Astrocyte (in vitro differentiated cells and primary cell): ENCODE results near the gene PLN. TPM values are rescaled to one million over a fixed set of nuclear protein-coding genes. Genes with fewer than 3 reads are reported as not detected.

Source experiments
- DNase-seq: peaks from one replicate; pipeline ENCODE4 v3.0.0-alpha.2; 2010; ENCODE audit warnings: low read depth
- FAIRE-seq: peaks from 2 replicates; lab custom pipeline; 2011; peaks lifted over from hg19 to GRCh38; lab: Jason Lieb, UNC
- H2AFZ ChIP-seq: 2 replicates; pipeline ENCODE4 v1.6.0; 2012; ENCODE audit warnings: low read depth, low read length, inconsistent platforms
- H3K27ac ChIP-seq: 2 replicates; pipeline ENCODE4 v1.5.1; 2011; ENCODE audit warnings: low read depth, low read length, inconsistent platforms
- H3K27me3 ChIP-seq: 2 replicates; pipeline ENCODE4 v1.6.0; 2011; ENCODE audit warnings: low read length, inconsistent platforms; ENCODE audit not compliant: insufficient read depth
- H3K36me3 ChIP-seq: 2 replicates; pipeline ENCODE4 v1.5.1; 2011; ENCODE audit warnings: low read length, inconsistent platforms; ENCODE audit not compliant: insufficient read depth
- H3K4me1 ChIP-seq: 2 replicates; pipeline ENCODE4 v1.5.1; 2011; ENCODE audit warnings: low read length, inconsistent platforms; ENCODE audit not compliant: insufficient read depth
- H3K4me2 ChIP-seq: 2 replicates; pipeline ENCODE4 v1.6.0; 2012; ENCODE audit warnings: low read length, inconsistent platforms
- H3K4me3 ChIP-seq: 2 replicates; pipeline ENCODE4 v1.5.1; 2011; ENCODE audit warnings: low read depth, mild to moderate bottlenecking, low read length, inconsistent platforms; ENCODE audit not compliant: insufficient read depth
- H3K79me2 ChIP-seq: 2 replicates; pipeline ENCODE4 v1.6.0; 2012; ENCODE audit warnings: mild to moderate bottlenecking, low read length, inconsistent platforms; ENCODE audit not compliant: insufficient read depth
- H3K9ac ChIP-seq: 2 replicates; pipeline ENCODE4 v1.6.0; 2012; ENCODE audit warnings: mild to moderate bottlenecking, low read length, inconsistent platforms
- H3K9me3 ChIP-seq: 2 replicates; pipeline ENCODE4 v1.5.1; 2012; ENCODE audit warnings: low read depth, mild to moderate bottlenecking, low read length, inconsistent platforms; ENCODE audit not compliant: insufficient read depth
- H4K20me1 ChIP-seq: 2 replicates; pipeline ENCODE4 v1.6.0; 2012; ENCODE audit warnings: low read length, inconsistent platforms; ENCODE audit not compliant: insufficient read depth
- H3K27ac Mint-ChIP-seq: one replicate; pipeline ENCODE4 v1.8.0; 2021; ENCODE audit warnings: mild to moderate bottlenecking, mixed read lengths; ENCODE audit not compliant: unreplicated experiment
- H3K27me3 Mint-ChIP-seq: one replicate; pipeline ENCODE4 v1.8.0; 2021; ENCODE audit warnings: low read depth, mixed read lengths; ENCODE audit not compliant: unreplicated experiment
- H3K36me3 Mint-ChIP-seq: one replicate; pipeline ENCODE4 v1.8.0; 2021; ENCODE audit warnings: low read depth, mixed read lengths; ENCODE audit not compliant: unreplicated experiment
- H3K4me1 Mint-ChIP-seq: one replicate; pipeline ENCODE4 v1.8.0; 2021; ENCODE audit warnings: low read depth, mixed read lengths; ENCODE audit not compliant: unreplicated experiment
- H3K4me3 Mint-ChIP-seq: one replicate; pipeline ENCODE4 v1.8.0; 2021; ENCODE audit warnings: mild to moderate bottlenecking, moderate library complexity, mixed read lengths; ENCODE audit not compliant: unreplicated experiment
- H3K9me3 Mint-ChIP-seq: one replicate; pipeline ENCODE4 v1.8.0; 2021; ENCODE audit warnings: mild to moderate bottlenecking, mixed read lengths; ENCODE audit not compliant: unreplicated experiment
- EZH2 ChIP-seq: IDR thresholded peaks from 2 replicates; pipeline ENCODE4 v1.6.1; 2012; ENCODE audit warnings: mild to moderate bottlenecking, low read length, inconsistent platforms; ENCODE audit not compliant: insufficient read depth
- total RNA-seq: library from RNA; stranded (reverse); gene quantifications from 2 replicates; pipeline ENCODE4 v1.2.1, GENCODE V29; 2021
- TF ChIP-seq, protein P1 (sequence below): IDR thresholded peaks from 2 replicates; pipeline ENCODE4 v1.5.1; 2011; ENCODE audit warnings: low read depth, mild to moderate bottlenecking, inconsistent platforms, low read length, moderate library complexity; ENCODE audit not compliant: insufficient read depth

PLN gene
- total RNA-seq, 1 donor from 2014 or later, result not detected

DNA sequence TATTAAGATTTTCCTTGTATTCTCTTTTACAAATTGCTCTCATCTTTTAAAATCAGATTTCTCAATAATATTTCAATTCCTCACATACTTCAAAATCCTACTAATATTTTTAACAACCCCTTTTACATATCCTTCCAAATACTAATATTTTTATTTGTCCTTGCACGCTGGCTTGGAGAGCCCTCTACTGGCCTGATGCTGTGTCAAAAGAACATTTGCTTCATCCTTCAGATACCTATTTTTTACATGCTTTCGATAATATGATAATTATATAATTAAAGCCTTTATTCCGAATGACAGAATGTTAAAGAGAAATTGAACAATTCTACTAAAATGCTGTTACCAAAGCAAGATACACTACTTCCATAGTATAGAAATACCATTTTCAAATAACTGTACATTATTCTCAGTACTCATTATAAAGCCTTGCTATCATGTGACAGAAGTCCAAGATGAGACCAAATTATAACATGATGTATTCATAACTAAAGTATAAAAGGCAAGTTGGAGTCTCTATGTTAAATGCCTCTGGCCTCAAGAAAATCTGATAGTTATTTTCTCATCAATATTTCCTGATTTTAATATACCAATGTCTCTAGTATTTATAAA is 39.0 kb upstream of the PLN start:
- H3K79me2 ChIP-seq, result peaks cover 10% of the 10 kb centered on the region
- no peak overlapping the region for H2AFZ ChIP-seq
- H4K20me1 ChIP-seq, result peaks cover 27% of the 10 kb centered on the region
- DNase-seq, result peak; percentile 22
- no peaks in the 10 kb centered on the region for H3K4me1 ChIP-seq
- no peaks in the 10 kb centered on the region for H3K9me3 ChIP-seq
- H3K4me3 ChIP-seq, result no peak overlapping the region
- no peaks in the 10 kb centered on the region for H3K27me3 ChIP-seq
- H3K4me2 ChIP-seq, result no peak overlapping the region
- FAIRE-seq, result no peak
- H3K27ac ChIP-seq, result no peak overlapping the region
- TF ChIP-seq EZH2, result no peak
- TF ChIP-seq, protein P1, sequence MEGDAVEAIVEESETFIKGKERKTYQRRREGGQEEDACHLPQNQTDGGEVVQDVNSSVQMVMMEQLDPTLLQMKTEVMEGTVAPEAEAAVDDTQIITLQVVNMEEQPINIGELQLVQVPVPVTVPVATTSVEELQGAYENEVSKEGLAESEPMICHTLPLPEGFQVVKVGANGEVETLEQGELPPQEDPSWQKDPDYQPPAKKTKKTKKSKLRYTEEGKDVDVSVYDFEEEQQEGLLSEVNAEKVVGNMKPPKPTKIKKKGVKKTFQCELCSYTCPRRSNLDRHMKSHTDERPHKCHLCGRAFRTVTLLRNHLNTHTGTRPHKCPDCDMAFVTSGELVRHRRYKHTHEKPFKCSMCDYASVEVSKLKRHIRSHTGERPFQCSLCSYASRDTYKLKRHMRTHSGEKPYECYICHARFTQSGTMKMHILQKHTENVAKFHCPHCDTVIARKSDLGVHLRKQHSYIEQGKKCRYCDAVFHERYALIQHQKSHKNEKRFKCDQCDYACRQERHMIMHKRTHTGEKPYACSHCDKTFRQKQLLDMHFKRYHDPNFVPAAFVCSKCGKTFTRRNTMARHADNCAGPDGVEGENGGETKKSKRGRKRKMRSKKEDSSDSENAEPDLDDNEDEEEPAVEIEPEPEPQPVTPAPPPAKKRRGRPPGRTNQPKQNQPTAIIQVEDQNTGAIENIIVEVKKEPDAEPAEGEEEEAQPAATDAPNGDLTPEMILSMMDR, result peak; percentile 65
- no peak overlapping the region for H3K9ac ChIP-seq
- H3K4me1 Mint-ChIP-seq, result peaks cover 3% of the 10 kb centered on the region
- H3K27ac Mint-ChIP-seq, result no peak overlapping the region
- no peaks in the 10 kb centered on the region for H3K9me3 Mint-ChIP-seq
- no peak overlapping the region for H3K4me3 Mint-ChIP-seq
- no peaks in the 10 kb centered on the region for H3K27me3 Mint-ChIP-seq
- no peaks in the 10 kb centered on the region for H3K36me3 ChIP-seq
- H3K36me3 Mint-ChIP-seq, result peaks cover 4% of the 10 kb centered on the region

DNA sequence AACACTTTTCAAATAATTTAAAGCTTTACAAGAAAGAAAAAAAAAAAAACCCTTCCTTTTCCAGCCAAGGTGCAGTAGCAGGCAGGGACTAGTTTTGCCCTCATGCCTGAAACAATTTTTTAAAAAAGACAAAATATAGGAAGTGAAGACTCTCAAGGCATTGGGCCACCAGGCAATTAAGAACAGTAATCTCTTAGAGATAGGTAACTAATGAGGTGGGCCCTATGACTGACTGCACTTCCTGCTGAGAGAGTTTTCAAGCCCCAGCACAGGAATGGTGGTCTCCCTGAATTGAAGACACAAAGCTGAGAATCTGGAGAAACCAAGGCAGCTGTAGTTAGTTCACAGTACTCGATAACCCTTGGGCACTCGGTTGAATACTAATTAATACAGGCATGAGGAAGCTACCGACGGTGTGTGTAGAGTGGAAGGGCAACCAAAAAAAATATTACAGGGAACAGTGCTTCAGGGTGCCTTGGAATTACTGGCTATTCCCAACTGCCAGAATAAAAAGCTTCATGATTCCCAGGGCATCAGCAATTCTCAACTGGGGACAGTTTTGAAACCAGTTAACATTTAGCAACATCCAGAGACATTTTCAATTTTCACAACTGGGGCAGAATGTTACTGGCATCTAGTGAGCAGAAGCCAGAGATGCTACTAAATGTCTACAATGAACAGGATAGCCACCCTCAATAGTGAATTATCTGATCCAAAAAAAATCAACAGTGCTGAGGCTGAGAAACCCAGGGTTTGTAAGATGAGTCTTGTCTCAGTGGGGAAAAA is 36.0 kb upstream of the PLN start:
- Histone ChIP-seq H3K27ac (no peak overlapping the region), H3K4me2 (no peak overlapping the region), H3K79me2 (peaks cover 10% of the 10 kb centered on the region), H3K27me3 (no peaks in the 10 kb centered on the region), H3K9me3 (no peaks in the 10 kb centered on the region), H3K9ac (no peak overlapping the region), H3K36me3 (no peaks in the 10 kb centered on the region), H3K4me3 (no peak overlapping the region), H3K4me1 (no peaks in the 10 kb centered on the region), H2AFZ (no peak overlapping the region), H4K20me1 (peaks cover 21% of the 10 kb centered on the region)
- Mint-ChIP-seq H3K4me3 (no peak overlapping the region), H3K4me1 (no peaks in the 10 kb centered on the region), H3K27ac (no peak overlapping the region), H3K36me3 (no peaks in the 10 kb centered on the region), H3K27me3 (no peaks in the 10 kb centered on the region), H3K9me3 (no peaks in the 10 kb centered on the region)
- FAIRE-seq, result no peak
- no peak for DNase-seq
- TF ChIP-seq, protein P1, result no peak
- TF ChIP-seq EZH2, result no peak

DNA sequence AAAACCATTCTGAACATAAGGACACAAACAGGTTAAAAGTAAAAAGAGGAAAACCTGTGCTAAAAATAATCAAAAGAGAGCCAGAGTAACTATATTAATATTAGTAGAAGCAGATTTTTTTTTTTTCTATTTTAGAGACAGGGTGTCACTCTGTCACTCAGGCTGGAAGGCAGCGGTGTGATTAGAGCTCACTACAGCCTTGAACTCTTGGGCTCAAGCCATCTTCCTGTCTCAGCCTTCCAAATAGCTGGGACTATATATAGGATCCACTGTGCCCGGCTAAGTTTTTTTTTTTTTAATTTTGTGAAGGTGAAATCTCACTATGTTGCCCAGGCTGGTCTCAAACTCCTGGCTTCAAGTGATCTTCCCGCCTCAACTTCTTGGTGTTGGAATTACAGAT is 33.4 kb upstream of the PLN start:
- no peak overlapping the region for H3K4me3 Mint-ChIP-seq
- Histone ChIP-seq H3K79me2 (peaks cover 10% of the 10 kb centered on the region), H3K4me2 (no peak overlapping the region), H2AFZ (no peak overlapping the region), H3K4me3 (no peak overlapping the region), H3K9ac (no peak overlapping the region), H3K27ac (no peak overlapping the region), H3K36me3 (no peaks in the 10 kb centered on the region), H3K4me1 (no peaks in the 10 kb centered on the region), H3K9me3 (no peaks in the 10 kb centered on the region), H3K27me3 (no peaks in the 10 kb centered on the region), H4K20me1 (peaks cover 21% of the 10 kb centered on the region)
- TF ChIP-seq, protein P1, result no peak
- TF ChIP-seq EZH2, result no peak
- FAIRE-seq (no peak), DNase-seq (no peak)
- H3K4me1 Mint-ChIP-seq, result no peaks in the 10 kb centered on the region
- H3K9me3 Mint-ChIP-seq, result peaks cover 2% of the 10 kb centered on the region
- H3K27me3 Mint-ChIP-seq, result no peaks in the 10 kb centered on the region
- peaks cover 6% of the 10 kb centered on the region for H3K36me3 Mint-ChIP-seq
- no peak overlapping the region for H3K27ac Mint-ChIP-seq
